CD4-positive, alpha-beta T cell treated with Interleukin-6 at 100 ng/mL for 8 hours (primary cell): Measurements from ENCODE around the gene MYO5B.

Experiments used
- DNase-seq: peaks from one replicate; pipeline ENCODE4 v3.0.0-alpha.2; 2020; ENCODE audit warnings: mixed read lengths, low spot score

The MYO5B gene

DNA sequence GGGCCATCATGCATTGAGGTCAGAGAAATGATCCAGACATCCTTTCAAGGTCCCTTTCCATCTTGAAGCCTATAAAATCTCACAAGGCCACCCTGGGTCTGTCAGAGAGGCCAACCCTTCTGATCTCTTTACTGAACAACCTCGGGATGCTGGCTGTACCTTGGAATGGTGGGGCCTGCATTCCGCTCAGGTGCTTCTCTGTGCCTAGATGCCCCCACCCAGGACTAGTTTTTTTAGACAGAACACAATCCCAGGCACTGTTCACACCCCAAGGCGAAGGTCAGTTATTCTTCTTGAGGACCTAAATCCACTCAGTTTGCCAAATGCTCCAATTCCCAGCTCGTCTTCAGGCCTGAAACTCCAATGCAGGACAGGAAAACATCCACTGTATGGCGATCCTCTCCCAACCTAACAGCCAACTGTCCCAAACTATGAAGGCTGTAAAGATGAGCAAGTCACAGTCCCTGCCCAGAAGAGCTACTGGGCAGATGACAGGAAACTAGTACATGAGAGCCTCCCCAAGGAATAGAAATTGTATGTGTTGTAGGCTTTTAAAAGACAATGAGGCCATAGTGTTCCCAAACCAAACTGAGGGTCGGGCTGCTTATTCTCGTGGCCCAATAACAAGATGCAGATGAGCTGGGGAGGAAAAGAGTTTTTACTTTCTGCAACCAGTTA lies 227.2 kb downstream of the MYO5B start:
- no peak for DNase-seq

DNA sequence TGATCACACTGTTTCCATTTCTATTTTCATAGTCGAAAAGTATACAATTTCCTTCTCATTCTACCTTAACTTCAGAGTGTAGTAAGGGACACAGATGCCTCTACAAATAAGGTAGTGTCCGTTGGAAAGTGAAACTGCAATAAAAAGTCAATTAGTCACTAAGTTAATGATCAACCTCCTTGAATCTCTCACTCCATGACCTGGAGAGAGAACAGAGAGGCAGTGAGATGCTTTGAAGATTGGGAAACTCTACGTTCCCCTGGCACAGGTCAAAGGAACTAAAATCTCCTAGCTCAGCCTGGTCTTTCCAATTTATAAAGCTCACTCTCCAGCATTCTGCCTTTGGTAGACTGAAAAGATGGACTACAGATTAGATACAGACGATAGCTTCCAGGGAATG lies 227.8 kb downstream of the MYO5B start:
- no peak for DNase-seq

DNA sequence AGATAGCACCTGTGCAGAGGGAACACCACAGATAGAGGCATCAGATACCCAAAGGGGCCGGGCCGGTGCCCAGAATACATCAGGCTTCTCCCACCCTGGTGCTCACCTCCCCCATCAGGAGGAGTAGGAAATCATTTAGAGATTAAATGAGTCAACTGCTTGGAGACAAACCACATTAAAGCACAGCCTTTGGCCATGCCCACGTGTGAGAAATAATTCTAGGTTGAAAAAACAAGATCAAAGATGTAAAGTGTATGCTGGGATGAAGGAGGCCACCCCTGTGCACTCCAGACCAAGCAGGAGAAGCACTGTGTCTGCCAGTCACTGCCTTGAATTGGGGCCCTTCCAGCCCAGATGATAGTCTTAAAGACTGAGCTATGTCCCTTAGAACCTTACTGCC lies 228.9 kb downstream of the MYO5B start:
- no peak for DNase-seq

GRCh38 chr18:49963217-49963616 lies 231.7 kb downstream of the MYO5B start:
- DNase-seq = no peak

GRCh38 chr18:49961271-49961670 lies 233.7 kb downstream of the MYO5B start:
- DNase-seq = no peak

DNA sequence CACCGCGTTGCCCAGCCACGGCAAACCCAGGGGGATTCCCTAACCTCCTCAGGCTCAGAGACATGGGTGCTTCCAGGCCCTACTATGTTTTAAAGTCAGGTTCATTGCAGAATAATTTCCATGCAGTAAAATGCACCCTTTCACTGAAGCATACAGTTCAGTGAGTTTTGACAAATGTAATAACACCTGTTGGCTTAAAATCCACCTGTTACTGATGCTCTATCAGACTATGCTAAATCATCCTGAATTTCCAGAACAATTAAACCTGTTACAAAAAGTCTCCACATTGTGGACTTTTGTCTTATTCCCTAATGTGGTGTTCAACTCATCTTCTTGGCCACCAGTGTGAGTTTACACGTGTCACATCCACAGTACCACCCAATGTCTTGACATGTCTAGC lies 234.6 kb downstream of the MYO5B start:
- DNase-seq = no peak

DNA sequence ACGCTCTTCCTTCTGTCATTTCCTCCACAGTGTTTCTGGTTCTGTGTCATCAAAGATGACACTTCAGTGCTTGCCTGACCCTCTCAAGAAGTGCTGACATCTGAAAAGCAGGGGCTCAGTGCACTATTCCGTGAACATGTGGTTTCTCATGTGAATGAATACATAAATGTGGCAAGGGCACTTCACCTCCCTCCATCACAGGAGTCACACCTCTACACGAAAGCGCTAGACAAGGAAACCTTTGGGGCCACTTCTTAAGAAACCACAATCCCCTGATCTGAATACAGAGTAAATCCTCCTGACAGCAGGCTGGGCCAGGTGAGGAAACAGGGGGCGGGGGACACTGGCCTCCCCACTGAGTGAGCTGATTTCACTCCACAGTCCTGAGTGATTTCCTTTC lies 235.8 kb downstream of the MYO5B start:
- no peak for DNase-seq

- no peak for DNase-seq
These were observed 239.7 kb downstream of the MYO5B start for GRCh38 chr18:49955263-49955662.

GRCh38 chr18:49953391-49953790 lies 241.6 kb downstream of the MYO5B start:
- DNase-seq = no peak

- peak; percentile 4 for DNase-seq
These were observed 245.0 kb downstream of the MYO5B start for GRCh38 chr18:49949951-49950395.

- DNase-seq = no peak
These were observed 246.0 kb downstream of the MYO5B start for GRCh38 chr18:49948975-49949374.

DNA sequence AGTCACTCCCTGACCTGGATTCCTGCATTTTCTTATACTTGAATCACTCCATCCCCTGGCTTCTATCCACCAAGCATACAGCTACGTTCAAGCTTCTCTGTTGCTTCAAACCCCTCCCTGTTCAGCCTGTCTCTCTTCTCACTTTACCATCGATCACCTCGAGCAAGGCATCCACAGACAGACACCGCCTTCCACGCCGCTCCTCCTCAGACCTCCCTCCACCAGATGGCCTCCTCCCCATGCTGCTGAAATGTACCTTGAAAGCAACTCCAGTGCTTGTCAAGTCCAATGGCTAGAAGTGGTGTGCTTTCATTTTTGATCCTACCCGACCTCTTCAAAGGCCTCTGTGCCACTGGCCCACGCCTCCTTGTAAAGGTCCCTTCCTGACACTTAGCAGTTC lies 250.3 kb downstream of the MYO5B start:
- no peak for DNase-seq

- no peak for DNase-seq
These were observed 258.1 kb downstream of the MYO5B start for GRCh38 chr18:49936821-49937220.

DNA sequence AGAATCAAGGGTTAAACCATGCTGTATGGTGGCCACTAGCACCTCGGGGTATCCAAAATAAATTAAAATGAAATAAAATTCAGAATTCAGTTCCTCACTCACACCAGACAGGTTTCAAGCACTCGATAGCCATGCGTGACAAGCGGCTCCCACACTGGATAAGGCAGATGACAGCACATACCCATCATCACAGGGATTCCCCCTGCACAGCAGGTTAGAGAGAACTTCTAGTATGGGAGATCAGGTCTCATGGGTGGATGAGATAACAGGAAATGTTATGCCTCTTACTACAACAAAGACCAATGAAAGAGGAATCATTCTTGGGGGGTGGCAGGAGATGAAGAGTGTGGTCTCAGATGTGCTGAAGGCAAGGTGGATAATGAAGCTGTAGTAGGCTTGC lies 259.7 kb downstream of the MYO5B start:
- DNase-seq = no peak

- no peak for DNase-seq
These were observed 260.5 kb downstream of the MYO5B start for GRCh38 chr18:49934457-49934856.

DNA sequence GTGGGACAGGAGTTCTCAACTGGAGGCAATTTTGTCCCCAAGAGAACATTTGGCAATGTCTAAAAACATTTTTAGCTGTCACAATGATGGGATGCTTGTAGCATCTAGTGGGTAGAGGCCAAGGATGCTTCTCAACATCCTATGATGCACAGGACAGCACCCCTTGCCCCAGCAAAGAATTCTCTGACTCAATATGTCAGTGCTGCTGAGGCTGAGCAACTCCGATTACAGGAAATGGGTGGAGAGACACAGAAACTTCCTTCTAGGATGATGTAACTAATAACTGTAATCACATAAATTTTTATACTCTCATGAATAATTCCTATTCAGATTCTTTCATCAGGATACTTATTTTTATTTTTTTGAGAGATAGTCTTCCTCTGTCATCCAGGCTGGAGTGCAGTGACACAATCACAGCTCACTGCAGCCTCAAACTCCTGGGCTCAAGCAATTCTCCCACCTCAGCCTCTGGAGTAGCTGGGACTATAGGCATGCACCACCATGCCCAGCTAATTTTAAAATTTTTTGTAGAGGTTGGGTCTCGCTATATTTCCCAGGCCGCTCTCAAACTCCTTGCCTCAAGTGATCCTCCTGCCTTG lies 261.3 kb downstream of the MYO5B start:
- no peak for DNase-seq

GRCh38 chr18:49931760-49932159 lies 263.2 kb downstream of the MYO5B start:
- no peak for DNase-seq

- no peak for DNase-seq
These were observed 263.8 kb downstream of the MYO5B start for GRCh38 chr18:49931179-49931578.

- DNase-seq = no peak
These were observed 268.7 kb downstream of the MYO5B start for GRCh38 chr18:49926106-49926745.

GRCh38 chr18:49924293-49924983 lies 270.5 kb downstream of the MYO5B start:
- DNase-seq = no peak

GRCh38 chr18:49922228-49922627 lies 272.7 kb downstream of the MYO5B start:
- DNase-seq = no peak

DNA sequence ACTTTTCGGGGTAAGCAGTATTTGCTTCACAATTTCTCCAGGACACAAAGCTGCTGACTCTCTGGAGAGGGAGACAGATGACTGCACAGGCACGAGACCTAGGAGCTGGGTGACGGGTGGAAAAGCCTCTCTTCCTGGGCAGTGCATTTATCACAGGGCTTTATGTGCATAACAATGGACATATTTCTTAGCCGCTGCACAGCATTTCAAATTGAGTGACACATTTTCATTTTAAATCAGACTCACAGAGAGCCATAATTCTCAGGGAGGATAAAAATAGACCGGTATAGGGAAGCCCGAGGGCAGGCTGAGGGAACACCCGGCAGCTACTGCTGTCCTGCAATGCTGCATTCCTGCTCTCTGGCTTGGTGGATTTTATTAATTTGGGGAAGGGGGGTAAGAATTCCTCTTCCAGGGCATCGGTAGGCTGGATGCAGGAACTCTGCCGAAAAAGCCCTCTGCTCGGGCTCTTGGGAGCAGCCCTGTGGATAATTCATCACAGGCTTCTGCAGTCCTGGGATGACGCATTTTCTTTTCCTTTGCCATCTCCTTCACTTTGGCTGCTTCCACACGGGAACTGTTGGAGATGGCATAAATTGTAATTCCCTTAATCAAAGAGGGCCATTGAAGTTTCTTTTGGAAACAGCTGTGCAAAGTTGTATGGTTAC lies 273.5 kb downstream of the MYO5B start:
- no peak for DNase-seq
